Uterus (tissue), 4 donors: ENCODE results near the gene PAWR. TPM values are rescaled to one million over a fixed set of nuclear protein-coding genes. Genes with fewer than 3 reads are reported as not detected.

ENCODE experiments used
- DNase-seq, 2 donors: peaks; one replicate each; pipeline ENCODE4 v3.0.0-alpha.2; 2019 to 2020
- H3K27ac ChIP-seq, 2 donors: fragments of 200-600 bp; sonication (generic); 1 replicate in 1 of 2; 2 replicates in 1 of 2; pipeline ENCODE4 v1.5.1; 2016 to 2018
- H3K27me3 ChIP-seq, 2 donors: fragments of 200-600 bp; sonication (generic); one replicate each; pipeline ENCODE4 v1.5.1; 2018 to 2019; ENCODE audit warnings: control low read depth in 1 of 2
- H3K36me3 ChIP-seq, 2 donors: fragments of 200-600 bp; sonication (generic); one replicate each; pipeline ENCODE4 v1.5.1; 2019; ENCODE audit warnings: control low read depth in 1 of 2
- H3K4me1 ChIP-seq, 2 donors: fragments of 200-600 bp; sonication (generic); one replicate each; pipeline ENCODE4 v1.5.1; 2018 to 2019; ENCODE audit warnings: control low read depth in 1 of 2
- H3K4me3 ChIP-seq, 2 donors: fragments of 200-600 bp; sonication (generic); 1 replicate in 1 of 2; 2 replicates in 1 of 2; pipeline ENCODE4 v1.5.1; 2018 to 2019; ENCODE audit warnings: mild to moderate bottlenecking in 1 of 2
- H3K9me3 ChIP-seq, 2 donors: fragments of 200-600 bp; sonication (generic); one replicate each; pipeline ENCODE4 v1.5.1; 2019; ENCODE audit warnings: control low read depth in 1 of 2
- CTCF ChIP-seq, 4 experiments: fragments of 200-600 bp in 2 of 4; fragments of 450-650 bp in 2 of 4; sonication (generic) in 2 of 4; IDR thresholded peaks; one replicate each; pipeline ENCODE4 v1.5.1; 2016 to 2019; ENCODE audit warnings: antibody characterized with exemption in 4 of 4, mild to moderate bottlenecking in 2 of 4, moderate library complexity in 1 of 4
- POLR2A ChIP-seq, 2 donors: fragments of 450-650 bp; IDR thresholded peaks; one replicate each; pipeline ENCODE4 v1.6.1; 2016; ENCODE audit warnings: antibody characterized with exemption in 2 of 2, mild to moderate bottlenecking in 1 of 2, moderate library complexity in 1 of 2
- intact Hi-C: fragments of 100-400 bp; cut with DNase I; formaldehyde crosslinking; loops from one replicate; pipeline ENCODE4 v1.15.1; 2023; ENCODE audit warnings: low total_unique reads
- total RNA-seq, 4 donors: library from RNA; depleted of rRNA in 3 of 4; stranded (reverse); fragments of >200 nt in 3 of 4; gene quantifications; one replicate each; pipeline versions ENCODE4 v1.1.0 to v1.2.4, GENCODE V29; 2014 to 2023
- donor health status: DM: yes; HTN: yes; CAD: no.

The PAWR gene
- total RNA-seq, 4 donors from 2014 or later: 54.1 to 144 (median 73.1) TPM

GRCh38 chr12:79674629-79675028 is 16.1 kb downstream of the PAWR start:
- Histone ChIP-seq H3K36me3 (no peaks in the 10 kb centered on the region), H3K4me3 (no peak overlapping the region), H3K4me1 (no peaks in the 10 kb centered on the region), H3K27ac (no peak overlapping the region), H3K9me3 (peaks cover 0 to 6% of the 10 kb centered on the region in 2 donors), H3K27me3 (no peaks in the 10 kb centered on the region)
- DNase-seq: no peak
- TF ChIP-seq CTCF (IDR thresholded peaks at IDR 0.05) (no peak), POLR2A (IDR thresholded peaks at IDR 0.05) (no peak)
- intact Hi-C loops: no loop called here

- H3K9me3 ChIP-seq: peaks cover 0 to 6% of the 10 kb centered on the region in 2 donors
- H3K4me3 ChIP-seq: no peak overlapping the region
- DNase-seq: no peak
- H3K27ac ChIP-seq: no peak overlapping the region
- TF ChIP-seq POLR2A (IDR thresholded peaks at IDR 0.05) (no peak), CTCF (IDR thresholded peaks at IDR 0.05) (no peak)
- intact Hi-C loops: no loop called here
- H3K4me1 ChIP-seq: no peaks in the 10 kb centered on the region
- no peaks in the 10 kb centered on the region for H3K36me3 ChIP-seq
- H3K27me3 ChIP-seq: no peaks in the 10 kb centered on the region
These were observed 17.4 kb downstream of the PAWR start for GRCh38 chr12:79673354-79673753.

DNA sequence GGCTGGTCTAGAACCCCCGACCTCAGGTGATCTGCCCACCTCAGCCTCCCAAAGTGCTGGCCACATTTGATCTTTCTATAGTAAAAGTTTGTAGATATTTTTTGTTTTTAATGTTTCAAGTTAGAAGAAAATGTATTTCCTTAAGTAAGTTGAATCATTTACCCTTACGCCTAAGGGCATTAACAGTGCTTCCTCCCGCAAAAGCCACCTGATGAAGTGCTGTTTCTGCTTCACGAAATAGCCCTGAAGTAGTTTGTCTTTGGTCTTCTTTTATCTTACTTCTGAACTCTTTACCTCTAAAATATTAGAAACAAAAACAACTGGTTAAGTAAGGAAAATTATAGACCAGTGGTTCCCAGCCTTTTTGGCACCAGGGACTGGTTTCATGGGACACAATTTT is 22.7 kb downstream of the PAWR start:
- Histone ChIP-seq H3K27me3 (no peaks in the 10 kb centered on the region), H3K4me1 (no peaks in the 10 kb centered on the region), H3K9me3 (peaks cover 0 to 6% of the 10 kb centered on the region in 2 donors), H3K27ac (no peak overlapping the region), H3K36me3 (no peaks in the 10 kb centered on the region), H3K4me3 (no peak overlapping the region)
- TF ChIP-seq POLR2A (IDR thresholded peaks at IDR 0.05) (no peak), CTCF (IDR thresholded peaks at IDR 0.05) (no peak)
- intact Hi-C loops: no loop called here
- no peak for DNase-seq

- H3K9me3 ChIP-seq: no peaks in the 10 kb centered on the region
- TF ChIP-seq POLR2A (IDR thresholded peaks at IDR 0.05) (no peak), CTCF (IDR thresholded peaks at IDR 0.05) (no peak)
- H3K36me3 ChIP-seq: no peaks in the 10 kb centered on the region
- H3K27me3 ChIP-seq: no peaks in the 10 kb centered on the region
- intact Hi-C loops: no loop called here
- H3K4me3 ChIP-seq: no peak overlapping the region
- DNase-seq: no peak
- peaks cover 0 to 4% of the 10 kb centered on the region in 2 donors for H3K4me1 ChIP-seq
- peak overlapping the region in 1 of 2 donors; percentile 48 for H3K27ac ChIP-seq
These were observed 25.4 kb downstream of the PAWR start for GRCh38 chr12:79665212-79665887.

- TF ChIP-seq CTCF (IDR thresholded peaks at IDR 0.05): no peak
- no peak for TF ChIP-seq POLR2A (IDR thresholded peaks at IDR 0.05)
- H3K27me3 ChIP-seq: no peaks in the 10 kb centered on the region
- no peak overlapping the region for H3K4me3 ChIP-seq
- no peak overlapping the region for H3K27ac ChIP-seq
- peaks cover 0 to 4% of the 10 kb centered on the region in 2 donors for H3K4me1 ChIP-seq
- intact Hi-C loops: no loop called here
- no peaks in the 10 kb centered on the region for H3K36me3 ChIP-seq
- no peaks in the 10 kb centered on the region for H3K9me3 ChIP-seq
- no peak for DNase-seq
These were observed 26.2 kb downstream of the PAWR start for GRCh38 chr12:79664518-79664917.
